Activated CD8-positive, alpha-beta T cell treated with anti-CD3 and anti-CD28 coated beads for 36 hours (primary cell): ENCODE measurements around the gene WNT2. TPM values are rescaled to one million over a fixed set of nuclear protein-coding genes. Genes with fewer than 3 reads are reported as not detected.

Source experiments
- ATAC-seq: fragments of 200-7000 bp; cut with Tn5 transposase; one replicate; pipeline ENCODE4 v1.10.0; 2021; ENCODE audit warnings: mild to moderate bottlenecking, moderate library complexity
- CTCF ChIA-PET: fragments of 350-600 bp; sonication (Branson Sonifier 250); formaldehyde crosslinking; loops from one replicate; lab custom pipeline; 2021; ENCODE audit warnings: antibody characterized with exemption; lab: Charles Lee
- POLR2A ChIA-PET: fragments of 350-600 bp; sonication (Branson Sonifier 250); formaldehyde crosslinking; loops from one replicate; lab custom pipeline; 2021; ENCODE audit warnings: antibody characterized with exemption; lab: Charles Lee
- DNase-seq: peaks from one replicate; pipeline ENCODE4 v3.0.0-alpha.2; 2020
- H3K27ac Mint-ChIP-seq: one replicate; pipeline ENCODE4 v1.8.0; 2021; ENCODE audit warnings: mild to moderate bottlenecking, mixed read lengths
- H3K27me3 Mint-ChIP-seq: one replicate; pipeline ENCODE4 v1.8.0; 2021; ENCODE audit warnings: mixed read lengths
- H3K36me3 Mint-ChIP-seq: one replicate; pipeline ENCODE4 v1.8.0; 2021; ENCODE audit warnings: low read depth, mixed read lengths
- H3K4me1 Mint-ChIP-seq: one replicate; pipeline ENCODE4 v1.8.0; 2021; ENCODE audit warnings: low read depth, mixed read lengths
- H3K4me3 Mint-ChIP-seq: one replicate; pipeline ENCODE4 v1.8.0; 2021; ENCODE audit warnings: mild to moderate bottlenecking, moderate library complexity, mixed read lengths
- H3K9me3 Mint-ChIP-seq: one replicate; pipeline ENCODE4 v1.8.0; 2021; ENCODE audit warnings: mixed read lengths
- CTCF ChIP-seq: fragments of 200-600 bp; IDR thresholded peaks from one replicate; pipeline ENCODE4 v1.8.0; 2022; ENCODE audit warnings: antibody characterized with exemption, mild to moderate bottlenecking
- intact Hi-C: fragments of 100-400 bp; cut with micrococcal nuclease; formaldehyde crosslinking; loops from one replicate; pipeline ENCODE4 v1.10.0; 2022
- total RNA-seq, 2 experiments: library from RNA; stranded (reverse); gene quantifications; one replicate each; pipeline ENCODE4 v1.2.3, GENCODE V29; 2021

Gene WNT2
- total RNA-seq, 2 experiments from 2014 or later: not detected

- Mint-ChIP-seq H3K27me3 (peaks cover 4% of the 10 kb centered on the region), H3K9me3 (no peaks in the 10 kb centered on the region), H3K27ac (no peak overlapping the region), H3K4me3 (no peak overlapping the region), H3K4me1 (no peaks in the 10 kb centered on the region), H3K36me3 (no peaks in the 10 kb centered on the region)
- TF ChIP-seq CTCF: no peak
- DNase-seq: no peak
- POLR2A ChIA-PET: no interaction called here
- intact Hi-C loops: no loop called here
- CTCF ChIA-PET: interaction anchor here (0.8 kb wide), 1 partner anchor 10 kb away, joined by 3 read pairs; no protein-coding TSS in a partner anchor
- ATAC-seq: no peak
Measured at GRCh38 chr7:117284692-117285091, 38.2 kb downstream of the WNT2 start.

- Mint-ChIP-seq H3K4me3 (no peak overlapping the region), H3K27ac (no peak overlapping the region), H3K36me3 (no peaks in the 10 kb centered on the region), H3K9me3 (no peaks in the 10 kb centered on the region), H3K27me3 (peaks cover 4% of the 10 kb centered on the region), H3K4me1 (no peaks in the 10 kb centered on the region)
- DNase-seq: no peak
- ChIA-PET CTCF (no interaction called here), POLR2A (no interaction called here)
- no peak for TF ChIP-seq CTCF
- no peak for ATAC-seq
- intact Hi-C loops: no loop called here
Measured at GRCh38 chr7:117283779-117284178, 39.1 kb downstream of the WNT2 start.

DNA sequence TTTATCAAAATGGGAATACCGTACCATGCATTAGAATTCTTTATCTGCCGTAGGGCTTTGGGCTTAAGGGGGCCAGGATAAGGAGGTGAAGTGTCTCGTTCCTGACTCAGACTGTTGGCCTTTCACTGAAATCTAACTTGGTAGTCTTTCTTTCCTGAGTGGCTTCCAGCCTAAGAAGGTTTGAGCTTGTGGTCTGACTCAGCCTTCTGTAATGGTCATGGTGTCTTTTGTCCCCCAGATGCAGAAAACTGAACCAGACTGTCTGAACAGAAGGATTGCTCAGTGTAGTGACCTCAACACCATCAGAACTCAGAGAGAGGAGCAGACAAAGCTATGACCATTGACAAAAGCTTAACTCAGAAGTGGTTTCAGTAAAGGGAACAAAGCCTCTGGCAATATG, 39.5 kb downstream of the WNT2 start:
- intact Hi-C loops: no loop called here
- Mint-ChIP-seq H3K36me3 (no peaks in the 10 kb centered on the region), H3K4me3 (no peak overlapping the region), H3K27ac (no peak overlapping the region), H3K9me3 (no peaks in the 10 kb centered on the region), H3K27me3 (peaks cover 4% of the 10 kb centered on the region), H3K4me1 (no peaks in the 10 kb centered on the region)
- TF ChIP-seq CTCF: no peak
- ChIA-PET POLR2A (no interaction called here), CTCF (no interaction called here)
- DNase-seq (no peak), ATAC-seq (no peak)

DNA sequence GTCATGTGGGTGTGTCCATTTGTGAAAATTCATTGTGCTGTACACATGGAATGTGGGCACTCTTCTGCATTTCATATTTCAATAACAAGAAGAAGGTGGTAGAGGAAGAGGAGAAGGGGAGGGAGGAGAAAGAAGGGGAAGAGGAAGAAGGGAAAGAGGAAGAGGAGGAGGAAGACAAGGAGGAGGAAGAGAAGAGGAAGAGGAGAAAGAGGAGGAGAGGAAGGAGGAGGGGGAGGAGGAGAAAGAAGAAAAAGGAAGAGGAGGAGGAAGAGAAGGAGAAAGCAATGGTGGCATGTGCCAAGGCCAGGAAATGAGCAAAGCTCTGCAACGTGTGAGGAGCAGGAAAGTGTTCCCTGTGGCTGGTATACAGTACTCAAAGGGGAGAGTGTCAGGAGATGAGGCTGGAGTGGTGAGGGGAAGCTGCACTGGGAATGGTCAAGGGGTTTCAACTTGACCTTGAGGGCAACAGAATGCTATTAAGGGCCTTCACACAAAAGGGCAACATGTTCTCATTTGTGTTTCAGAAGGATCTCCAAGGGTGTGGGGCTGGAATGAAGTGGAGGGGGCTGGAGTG, 40.5 kb downstream of the WNT2 start:
- no peak overlapping the region for H3K4me3 Mint-ChIP-seq
- peaks cover 4% of the 10 kb centered on the region for H3K27me3 Mint-ChIP-seq
- no peak overlapping the region for H3K27ac Mint-ChIP-seq
- no peak for TF ChIP-seq CTCF
- intact Hi-C loops: no loop called here
- H3K9me3 Mint-ChIP-seq: no peaks in the 10 kb centered on the region
- ChIA-PET CTCF (no interaction called here), POLR2A (no interaction called here)
- H3K36me3 Mint-ChIP-seq: no peaks in the 10 kb centered on the region
- DNase-seq (no peak), ATAC-seq (no peak)
- H3K4me1 Mint-ChIP-seq: no peaks in the 10 kb centered on the region

DNA sequence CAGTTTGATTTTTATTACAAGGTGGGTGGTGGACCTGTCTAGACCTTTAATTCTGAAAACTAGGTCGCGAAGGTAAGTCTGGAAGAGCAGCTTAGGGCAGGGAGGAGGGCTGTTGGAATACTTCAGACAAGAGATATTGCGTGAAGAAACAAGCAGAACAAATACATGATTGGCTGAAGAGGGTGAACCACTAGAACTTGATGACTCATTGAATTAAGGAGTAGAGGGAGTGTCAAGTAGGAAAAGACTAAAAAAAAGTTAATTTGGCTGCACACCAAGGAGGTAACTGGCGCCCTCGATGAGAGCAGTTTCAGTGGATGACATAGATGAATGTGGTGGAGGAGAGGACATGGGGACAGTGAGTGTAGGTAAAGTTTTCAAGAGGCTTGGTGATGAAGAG, 41.3 kb downstream of the WNT2 start:
- peaks cover 6% of the 10 kb centered on the region for H3K27me3 Mint-ChIP-seq
- no peak for TF ChIP-seq CTCF
- intact Hi-C loops: no loop called here
- no peaks in the 10 kb centered on the region for H3K9me3 Mint-ChIP-seq
- no peak overlapping the region for H3K27ac Mint-ChIP-seq
- no peak overlapping the region for H3K4me3 Mint-ChIP-seq
- H3K36me3 Mint-ChIP-seq: no peaks in the 10 kb centered on the region
- ChIA-PET CTCF (no interaction called here), POLR2A (no interaction called here)
- DNase-seq (no peak), ATAC-seq (no peak)
- H3K4me1 Mint-ChIP-seq: no peaks in the 10 kb centered on the region
